H9 (cell line): ENCODE results near the gene POU2F1. TPM values are rescaled to one million over a fixed set of nuclear protein-coding genes. Genes with fewer than 3 reads are reported as not detected.

Experiments used
- DNase-seq: peaks from one replicate; pipeline ENCODE4 v3.0.0-alpha.2; 2017
- H2AFZ ChIP-seq: one replicate; pipeline ENCODE4 v1.6.1; 2013; ENCODE audit warnings: mild to moderate bottlenecking, low read length, control low read depth, moderate library complexity
- H2AK5ac ChIP-seq: 2 replicates; pipeline ENCODE4 v1.6.1; 2013; ENCODE audit warnings: low read length, control low read depth, mixed read lengths; ENCODE audit not compliant: insufficient read length
- H2BK120ac ChIP-seq: one replicate; pipeline ENCODE4 v1.6.1; 2013; ENCODE audit warnings: low read depth, mild to moderate bottlenecking, low read length, control low read depth, inconsistent platforms; ENCODE audit not compliant: poor library complexity, severe bottlenecking
- H2BK12ac ChIP-seq: 2 replicates; pipeline ENCODE4 v1.6.1; 2013; ENCODE audit warnings: low read length, control low read depth, mixed read lengths, low read depth; ENCODE audit not compliant: insufficient read length
- H2BK15ac ChIP-seq: 2 replicates; pipeline ENCODE4 v1.6.1; 2013; ENCODE audit warnings: low read depth, low read length, control low read depth
- H2BK20ac ChIP-seq: one replicate; pipeline ENCODE4 v1.6.1; 2013; ENCODE audit warnings: low read depth, mild to moderate bottlenecking, low read length, control low read depth, inconsistent platforms; ENCODE audit not compliant: poor library complexity, severe bottlenecking
- H2BK5ac ChIP-seq: 2 replicates; pipeline ENCODE4 v1.6.1; 2013; ENCODE audit warnings: low read length, control low read depth, mixed read lengths; ENCODE audit not compliant: insufficient read length
- H3K14ac ChIP-seq: 2 replicates; pipeline ENCODE4 v1.6.1; 2013; ENCODE audit warnings: low read length, control low read depth; ENCODE audit not compliant: insufficient read depth
- H3K18ac ChIP-seq: 2 replicates; pipeline ENCODE4 v1.6.1; 2013; ENCODE audit warnings: low read depth, mild to moderate bottlenecking, mixed read lengths, low read length, control low read depth; ENCODE audit not compliant: insufficient read length
- H3K23ac ChIP-seq: 2 replicates; pipeline ENCODE4 v1.6.1; 2013; ENCODE audit warnings: low read length, control low read depth, mixed read lengths, low read depth; ENCODE audit not compliant: insufficient read length
- H3K23me2 ChIP-seq: 2 replicates; pipeline ENCODE4 v1.6.1; 2013; ENCODE audit warnings: low read depth, mild to moderate bottlenecking, mixed read lengths, low read length, control low read depth; ENCODE audit not compliant: insufficient read length, poor library complexity, severe bottlenecking
- H3K27ac ChIP-seq: 2 replicates; pipeline ENCODE4 v1.5.1; 2013; ENCODE audit warnings: low read length, control low read depth, mixed read lengths, low read depth; ENCODE audit not compliant: insufficient read length
- H3K27me3 ChIP-seq: 2 replicates; pipeline ENCODE4 v1.6.1; 2013; ENCODE audit warnings: low read length, control low read depth, inconsistent platforms; ENCODE audit not compliant: insufficient read depth
- H3K4ac ChIP-seq: 2 replicates; pipeline ENCODE4 v1.6.1; 2013; ENCODE audit warnings: low read depth, mild to moderate bottlenecking, control low read depth, inconsistent platforms, low read length, moderate library complexity
- H3K4me1 ChIP-seq: 2 replicates; pipeline ENCODE4 v1.6.1; 2013; ENCODE audit warnings: low read length, control low read depth, inconsistent platforms; ENCODE audit not compliant: insufficient read depth
- H3K4me2 ChIP-seq: 2 replicates; pipeline ENCODE4 v1.6.1; 2013; ENCODE audit warnings: low read length, control low read depth, mixed read lengths; ENCODE audit not compliant: insufficient read length, insufficient read depth
- H3K56ac ChIP-seq: 2 replicates; pipeline ENCODE4 v1.6.1; 2013; ENCODE audit warnings: low read depth, mild to moderate bottlenecking, mixed read lengths, low read length, control low read depth; ENCODE audit not compliant: insufficient read length
- H3K79me1 ChIP-seq: 2 replicates; pipeline ENCODE4 v1.6.1; 2013; ENCODE audit warnings: low read depth, mild to moderate bottlenecking, moderate library complexity, low read length, control low read depth, inconsistent platforms; ENCODE audit not compliant: insufficient read depth, poor library complexity, severe bottlenecking
- H3K79me2 ChIP-seq: 2 replicates; pipeline ENCODE4 v1.6.1; 2013; ENCODE audit warnings: low read length, control low read depth, inconsistent platforms; ENCODE audit not compliant: insufficient read depth
- H3K9ac ChIP-seq: 2 replicates; pipeline ENCODE4 v1.6.1; 2013; ENCODE audit warnings: low read length, control low read depth, mixed read lengths; ENCODE audit not compliant: insufficient read length; ENCODE audit errors: extremely low read depth
- H3K9me3 ChIP-seq: one replicate; pipeline ENCODE4 v1.6.1; 2013; ENCODE audit warnings: low read depth, low read length, inconsistent platforms; ENCODE audit not compliant: control insufficient read depth
- H3T11ph ChIP-seq: one replicate; pipeline ENCODE4 v1.6.1; 2013; ENCODE audit warnings: mild to moderate bottlenecking, low read length, control low read depth, inconsistent platforms
- H4K20me1 ChIP-seq: one replicate; pipeline ENCODE4 v1.6.1; 2013; ENCODE audit not compliant: control insufficient read depth, insufficient read length, insufficient read depth
- H4K5ac ChIP-seq: 2 replicates; pipeline ENCODE4 v1.6.1; 2013; ENCODE audit warnings: low read depth, mild to moderate bottlenecking, mixed read lengths, low read length, control low read depth; ENCODE audit not compliant: insufficient read length
- H4K8ac ChIP-seq: replicated peaks from 2 replicates; pipeline ENCODE4 v1.6.1; 2013; ENCODE audit warnings: low read length, control low read depth, mixed read lengths, low read depth; ENCODE audit not compliant: insufficient read length
- H4K91ac ChIP-seq: 2 replicates; pipeline ENCODE4 v1.6.1; 2013; ENCODE audit warnings: low read depth, mild to moderate bottlenecking, moderate library complexity, mixed read lengths, low read length, control low read depth; ENCODE audit not compliant: insufficient read length
- H3K27ac Mint-ChIP-seq, 3 experiments: 2 replicates in 2 of 3; 3 replicates in 1 of 3; pipeline ENCODE4 v1.8.0; 2020 to 2021; ENCODE audit warnings: mixed read lengths in 3 of 3, mild to moderate bottlenecking in 1 of 3, moderate library complexity in 1 of 3
- H3K27me3 Mint-ChIP-seq: 2 replicates; pipeline ENCODE4 v1.8.0; 2021; ENCODE audit warnings: low read depth, mild to moderate bottlenecking, moderate library complexity, mixed read lengths
- H3K36me3 Mint-ChIP-seq, 3 experiments: 2 replicates in 2 of 3; 3 replicates in 1 of 3; pipeline ENCODE4 v1.8.0; 2020 to 2021; ENCODE audit warnings: low read depth in 3 of 3, mixed read lengths in 3 of 3; ENCODE audit not compliant: insufficient read depth in 1 of 3
- H3K4me1 Mint-ChIP-seq, 2 experiments: 2 replicates each; pipeline ENCODE4 v1.8.0; 2020; ENCODE audit warnings: mixed read lengths in 2 of 2
- H3K4me3 Mint-ChIP-seq, 2 experiments: 2 replicates in 1 of 2; 3 replicates in 1 of 2; pipeline ENCODE4 v1.8.0; 2020 to 2021; ENCODE audit warnings: mild to moderate bottlenecking in 2 of 2, mixed read lengths in 2 of 2, moderate library complexity in 1 of 2
- H3K9me3 Mint-ChIP-seq, 2 experiments: 2 replicates in 1 of 2; 3 replicates in 1 of 2; pipeline ENCODE4 v1.8.0; 2020; ENCODE audit warnings: mild to moderate bottlenecking in 2 of 2, mixed read lengths in 2 of 2, moderate library complexity in 1 of 2
- WGBS: extraction: QIAGEN DNeasy Blood & Tissue Kit; methylation state at CpG from one replicate; pipeline ENCODE4 v1.1.7; 2013; ENCODE audit warnings: missing lambda C conversion rate, low lambda C conversion rate, mixed read lengths; ENCODE audit not compliant: insufficient read length; ENCODE audit errors: extremely low coverage; 5-methylcytosine and 5-hydroxymethylcytosine counted together
- total RNA-seq: library from RNA; stranded (reverse); gene quantifications from 2 replicates; pipeline ENCODE4 v1.2.1, GENCODE V29; 2021
- TF ChIP-seq, protein P1 (sequence below): fragments of 200-600 bp; sonication (generic); conservative IDR thresholded peaks from 3 replicates; pipeline ENCODE4 v1.8.0; 2021; ENCODE audit warnings: antibody characterized with exemption, mild to moderate bottlenecking

Gene POU2F1
- total RNA-seq, 1 experiment from 2014 or later = 62.5 TPM

DNA sequence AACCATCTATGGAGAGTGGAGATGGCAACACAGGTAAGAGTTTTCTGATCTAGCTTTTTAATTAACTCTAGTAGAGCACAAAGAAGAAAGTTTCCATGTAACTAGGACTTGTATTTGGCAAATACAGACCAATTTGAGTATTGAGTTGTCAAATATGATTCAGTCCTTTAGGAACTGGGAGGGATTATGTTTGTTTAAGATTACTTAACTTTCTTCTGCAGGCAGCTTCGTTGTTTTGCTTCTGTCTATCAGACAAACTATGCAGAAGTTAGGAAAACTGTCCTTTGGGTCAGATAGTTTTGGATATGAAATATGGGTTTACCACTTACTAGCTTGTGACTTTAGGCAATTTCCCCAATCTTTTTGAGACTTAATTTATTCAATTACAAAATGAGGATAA, 111.8 kb downstream of the POU2F1 start:
- Histone ChIP-seq H3K14ac (no peak overlapping the region), H4K5ac (no peak overlapping the region), H3K23ac (no peak overlapping the region), H3K23me2 (no peaks in the 10 kb centered on the region), H3K4ac (no peak overlapping the region), H4K8ac (no peak overlapping the region), H2BK20ac (no peak overlapping the region), H2AFZ (no peak overlapping the region), H3K79me2 (peaks cover 4% of the 10 kb centered on the region; the same call in 1 of the 2 replicates), H2BK5ac (no peak overlapping the region), H3K27ac (no peak overlapping the region), H3K27me3 (no peaks in the 10 kb centered on the region), H3K56ac (no peak overlapping the region), H2AK5ac (no peak overlapping the region), H3K4me1 (no peaks in the 10 kb centered on the region; the same call in 1 of the 2 replicates), H4K91ac (no peak overlapping the region), H2BK120ac (no peak overlapping the region), H3T11ph (no peak overlapping the region), H3K9me3 (no peaks in the 10 kb centered on the region), H3K18ac (no peak overlapping the region), H4K20me1 (no peaks in the 10 kb centered on the region), H2BK12ac (no peak overlapping the region), H2BK15ac (no peak overlapping the region), H3K9ac (no peak overlapping the region), H3K4me2 (no peak overlapping the region), H3K79me1 (no peaks in the 10 kb centered on the region)
- no CpG with 5 or more reads among the region's 1 CpG for WGBS
- Mint-ChIP-seq H3K9me3 (no peaks in the 10 kb centered on the region), H3K27me3 (no peaks in the 10 kb centered on the region), H3K36me3 (peaks cover 15 to 20% (median 19%) of the 10 kb centered on the region in 3 experiments), H3K4me1 (peaks cover 35 to 51% of the 10 kb centered on the region in 2 experiments), H3K27ac (peak overlapping the region in 1 of 3 experiments; percentile 15; a peak in 1 of 7 replicates), H3K4me3 (no peak overlapping the region)
- no peak for DNase-seq
- TF ChIP-seq, protein P1, sequence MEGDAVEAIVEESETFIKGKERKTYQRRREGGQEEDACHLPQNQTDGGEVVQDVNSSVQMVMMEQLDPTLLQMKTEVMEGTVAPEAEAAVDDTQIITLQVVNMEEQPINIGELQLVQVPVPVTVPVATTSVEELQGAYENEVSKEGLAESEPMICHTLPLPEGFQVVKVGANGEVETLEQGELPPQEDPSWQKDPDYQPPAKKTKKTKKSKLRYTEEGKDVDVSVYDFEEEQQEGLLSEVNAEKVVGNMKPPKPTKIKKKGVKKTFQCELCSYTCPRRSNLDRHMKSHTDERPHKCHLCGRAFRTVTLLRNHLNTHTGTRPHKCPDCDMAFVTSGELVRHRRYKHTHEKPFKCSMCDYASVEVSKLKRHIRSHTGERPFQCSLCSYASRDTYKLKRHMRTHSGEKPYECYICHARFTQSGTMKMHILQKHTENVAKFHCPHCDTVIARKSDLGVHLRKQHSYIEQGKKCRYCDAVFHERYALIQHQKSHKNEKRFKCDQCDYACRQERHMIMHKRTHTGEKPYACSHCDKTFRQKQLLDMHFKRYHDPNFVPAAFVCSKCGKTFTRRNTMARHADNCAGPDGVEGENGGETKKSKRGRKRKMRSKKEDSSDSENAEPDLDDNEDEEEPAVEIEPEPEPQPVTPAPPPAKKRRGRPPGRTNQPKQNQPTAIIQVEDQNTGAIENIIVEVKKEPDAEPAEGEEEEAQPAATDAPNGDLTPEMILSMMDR = no peak
